GM10266 (cell line): ENCODE measurements around the gene FHIT.
"Not testable (repeated sequence)": the region's sequence is repeated elsewhere in the genome, so short reads cannot be mapped to it uniquely, and the experiment has no call there.

Source experiments
- DNase-seq: peaks from one replicate; pipeline ENCODE4 v3.0.0; 2012; ENCODE audit errors: extremely low spot score
- CTCF ChIP-seq: IDR thresholded peaks from 2 replicates; pipeline ENCODE4 v1.5.1; 2012; ENCODE audit warnings: mild to moderate bottlenecking, low read depth; ENCODE audit not compliant: control insufficient read depth, insufficient read depth; ENCODE audit errors: missing control alignments

FHIT gene

GRCh38 chr3:60557122-60557521, 694.1 kb downstream of the FHIT start:
- no peak for DNase-seq
- TF ChIP-seq CTCF, result no peak

GRCh38 chr3:60555686-60556354, 695.4 kb downstream of the FHIT start:
- DNase-seq, result peak; percentile 27
- TF ChIP-seq CTCF, result no peak

GRCh38 chr3:60553144-60553543, 698.1 kb downstream of the FHIT start:
- DNase-seq, result no peak
- no peak for TF ChIP-seq CTCF

- DNase-seq, result no peak
- TF ChIP-seq CTCF, result no peak
These were observed 698.7 kb downstream of the FHIT start for GRCh38 chr3:60552581-60552980.

- no peak for TF ChIP-seq CTCF
- no peak for DNase-seq
These were observed 699.6 kb downstream of the FHIT start for GRCh38 chr3:60551455-60552209.

- TF ChIP-seq CTCF, result no peak
- no peak for DNase-seq
These were observed 701.4 kb downstream of the FHIT start for GRCh38 chr3:60549863-60550262.

GRCh38 chr3:60542995-60543394, 708.3 kb downstream of the FHIT start:
- no peak for TF ChIP-seq CTCF
- no peak for DNase-seq

GRCh38 chr3:60539394-60539793, 711.9 kb downstream of the FHIT start:
- not testable (repeated sequence) for DNase-seq
